ENCODE results near the gene ALX4. TPM values are rescaled to one million over a fixed set of nuclear protein-coding genes. Genes with fewer than 3 reads are reported as not detected.

ALX4 gene
- total RNA-seq, 2 experiments from 2014 or later = not detected

- H3K4me3 ChIP-seq (ENCODE audit: low read depth, low read length, poor library complexity, severe bottlenecking) = no peak overlapping the region
- no peaks in the 10 kb centered on the region for H3K79me2 ChIP-seq (ENCODE audit: insufficient read depth, low read depth, low read length)
- intact Hi-C loops (cut with micrococcal nuclease; ENCODE audit: unreplicated experiment) = no loop called here
- H3K9me2 ChIP-seq (ENCODE audit: insufficient read depth, low read length) = no peaks in the 10 kb centered on the region
- H3K27ac ChIP-seq (ENCODE audit: low read depth, low read length, poor library complexity, severe bottlenecking) = no peak overlapping the region
- DNase-seq (ENCODE audit: low spot score) = no peak
- CTCF ChIA-PET (ENCODE audit: unreplicated experiment) = no interaction called here
- no peak overlapping the region for H2AFZ ChIP-seq (ENCODE audit: low read length)
- no peak for TF ChIP-seq CTCF (conservative IDR thresholded peaks at IDR 0.05; ENCODE audit: low read length)
- TF ChIP-seq EZH2phosphoT487 (IDR thresholded peaks at IDR 0.05; ENCODE audit: borderline replicate concordance, low read depth, low read length) = no peak
- H3K4me2 ChIP-seq (ENCODE audit: low read length) = no peak overlapping the region
- H3K36me3 ChIP-seq (ENCODE audit: insufficient read depth, low read length) = no peaks in the 10 kb centered on the region
- H3K4me1 ChIP-seq (ENCODE audit: insufficient read depth, low read length, poor library complexity, severe bottlenecking) = no peaks in the 10 kb centered on the region
- no peaks in the 10 kb centered on the region for H3K9me3 ChIP-seq (ENCODE audit: low read length)
- no peaks in the 10 kb centered on the region for H4K20me1 ChIP-seq (ENCODE audit: insufficient read depth, low read length)
- BruUV-seq (replicated peaks) = no TSS peak
- POLR2A ChIA-PET = interaction anchor here (0.6 to 0.7 kb wide), 2 partner anchors 28 to 1275 kb away, joined by 3 to 5 read pairs; no protein-coding TSS in a partner anchor
Observed at GRCh38 chr11:44275241-44275640, 34.7 kb downstream of the ALX4 start.

GRCh38 chr11:44274404-44274803 is 35.5 kb downstream of the ALX4 start:
- CTCF ChIA-PET (ENCODE audit: unreplicated experiment) = no interaction called here
- no peaks in the 10 kb centered on the region for H3K79me2 ChIP-seq (ENCODE audit: insufficient read depth, low read depth, low read length)
- POLR2A ChIA-PET = interaction anchor here (0.6 kb wide), 1 partner anchor 129 kb away, joined by 3 read pairs; no protein-coding TSS in a partner anchor
- H3K9me2 ChIP-seq (ENCODE audit: insufficient read depth, low read length) = no peaks in the 10 kb centered on the region
- DNase-seq (ENCODE audit: low spot score) = no peak
- no peaks in the 10 kb centered on the region for H3K36me3 ChIP-seq (ENCODE audit: insufficient read depth, low read length)
- H3K9me3 ChIP-seq (ENCODE audit: low read length) = no peaks in the 10 kb centered on the region
- no peak overlapping the region for H3K27ac ChIP-seq (ENCODE audit: low read depth, low read length, poor library complexity, severe bottlenecking)
- TF ChIP-seq EZH2phosphoT487 (IDR thresholded peaks at IDR 0.05; ENCODE audit: borderline replicate concordance, low read depth, low read length) (no peak), CTCF (conservative IDR thresholded peaks at IDR 0.05; ENCODE audit: low read length) (no peak)
- H2AFZ ChIP-seq (ENCODE audit: low read length) = no peak overlapping the region
- H3K4me1 ChIP-seq (ENCODE audit: insufficient read depth, low read length, poor library complexity, severe bottlenecking) = no peaks in the 10 kb centered on the region
- no peak overlapping the region for H3K4me2 ChIP-seq (ENCODE audit: low read length)
- no peaks in the 10 kb centered on the region for H4K20me1 ChIP-seq (ENCODE audit: insufficient read depth, low read length)
- BruUV-seq (replicated peaks) = no TSS peak
- intact Hi-C loops (cut with micrococcal nuclease; ENCODE audit: unreplicated experiment) = no loop called here
- H3K4me3 ChIP-seq (ENCODE audit: low read depth, low read length, poor library complexity, severe bottlenecking) = no peak overlapping the region

- intact Hi-C loops (cut with micrococcal nuclease; ENCODE audit: unreplicated experiment) = no loop called here
- no peaks in the 10 kb centered on the region for H3K9me3 ChIP-seq (ENCODE audit: low read length)
- no peaks in the 10 kb centered on the region for H3K36me3 ChIP-seq (ENCODE audit: insufficient read depth, low read length)
- CTCF ChIA-PET (ENCODE audit: unreplicated experiment) = no interaction called here
- H3K79me2 ChIP-seq (ENCODE audit: insufficient read depth, low read depth, low read length) = no peaks in the 10 kb centered on the region
- H3K4me2 ChIP-seq (ENCODE audit: low read length) = no peak overlapping the region
- H3K4me1 ChIP-seq (ENCODE audit: insufficient read depth, low read length, poor library complexity, severe bottlenecking) = no peaks in the 10 kb centered on the region
- H3K9me2 ChIP-seq (ENCODE audit: insufficient read depth, low read length) = no peaks in the 10 kb centered on the region
- no peaks in the 10 kb centered on the region for H4K20me1 ChIP-seq (ENCODE audit: insufficient read depth, low read length)
- TF ChIP-seq CTCF (conservative IDR thresholded peaks at IDR 0.05; ENCODE audit: low read length) (no peak), EZH2phosphoT487 (IDR thresholded peaks at IDR 0.05; ENCODE audit: borderline replicate concordance, low read depth, low read length) (no peak)
- POLR2A ChIA-PET = no interaction called here
- no peak overlapping the region for H3K4me3 ChIP-seq (ENCODE audit: low read depth, low read length, poor library complexity, severe bottlenecking)
- BruUV-seq (replicated peaks) = no TSS peak
- H3K27ac ChIP-seq (ENCODE audit: low read depth, low read length, poor library complexity, severe bottlenecking) = no peak overlapping the region
- no peak overlapping the region for H2AFZ ChIP-seq (ENCODE audit: low read length)
- no peak for DNase-seq (ENCODE audit: low spot score)
Observed at GRCh38 chr11:44271286-44271685, 38.7 kb downstream of the ALX4 start.

Measured in OCI-LY7 (cell line).